Ishikawa (cell line): ENCODE measurements around the gene CTNND2.

ENCODE experiments used
- EP300 ChIP-seq: IDR thresholded peaks from 2 replicates; pipeline ENCODE4 v1.6.1; 2012; ENCODE audit warnings: borderline replicate concordance
- FOXM1 ChIP-seq: IDR thresholded peaks from 2 replicates; pipeline ENCODE4 v1.6.1; 2012; ENCODE audit warnings: low read depth, borderline replicate concordance
- TEAD4 ChIP-seq: IDR thresholded peaks from 2 replicates; pipeline ENCODE4 v1.6.1; 2012
- YY1 ChIP-seq: IDR thresholded peaks from 2 replicates; pipeline ENCODE4 v1.6.1; 2012; ENCODE audit warnings: low read depth

- TF ChIP-seq EP300: no peak
- no peak for TF ChIP-seq FOXM1
- TF ChIP-seq YY1: no peak
- TF ChIP-seq TEAD4: no peak
Observed at GRCh38 chr5:11026543-11026942, 877.7 kb downstream of the CTNND2 start.
